HFFc6 (cell line): ENCODE measurements around the gene SUV39H1. TPM values are rescaled to one million over a fixed set of nuclear protein-coding genes. Genes with fewer than 3 reads are reported as not detected.
"Not testable (repeated sequence)": the region's sequence is repeated elsewhere in the genome, so short reads cannot be mapped to it uniquely, and the experiment has no call there.

Experiments
- DNase-seq: peaks from one replicate; pipeline ENCODE4 v3.0.0-alpha.2; 2018
- H3K27ac Mint-ChIP-seq: 2 replicates; pipeline ENCODE4 v1.8.0; 2020; ENCODE audit warnings: mild to moderate bottlenecking, mixed read lengths
- H3K27me3 Mint-ChIP-seq: 2 replicates; pipeline ENCODE4 v1.8.0; 2021; ENCODE audit warnings: mild to moderate bottlenecking, moderate library complexity, mixed read lengths; ENCODE audit not compliant: insufficient read depth
- H3K36me3 Mint-ChIP-seq: 2 replicates; pipeline ENCODE4 v1.8.0; 2021; ENCODE audit warnings: low read depth, mixed read lengths
- H3K4me1 Mint-ChIP-seq: 2 replicates; pipeline ENCODE4 v1.8.0; 2020; ENCODE audit warnings: low read depth, mixed read lengths
- H3K4me3 Mint-ChIP-seq: 2 replicates; pipeline ENCODE4 v1.8.0; 2020; ENCODE audit warnings: mild to moderate bottlenecking, moderate library complexity, mixed read lengths
- H3K9me3 Mint-ChIP-seq: 2 replicates; pipeline ENCODE4 v1.8.0; 2020; ENCODE audit warnings: mild to moderate bottlenecking, mixed read lengths
- total RNA-seq, 6 experiments: library from RNA; stranded (reverse); fragmentation: NEBNext Ultra II Directional; extraction: Animal tissue kit (Norgen Biotek cat#: 25700); gene quantifications; 2 replicates in 1 of 6; 3 replicates in 5 of 6; pipeline ENCODE4 v1.2.3, GENCODE V29; 2021
- TF ChIP-seq, protein P1 (sequence below): fragments of 200-600 bp; sonication (generic); IDR thresholded peaks from 2 replicates; pipeline ENCODE4 v1.5.0; 2021; ENCODE audit warnings: antibody characterized with exemption, mild to moderate bottlenecking

Gene SUV39H1
- total RNA-seq, 6 experiments from 2014 or later: 6.9 to 12.0 (median 11.4) TPM

DNA sequence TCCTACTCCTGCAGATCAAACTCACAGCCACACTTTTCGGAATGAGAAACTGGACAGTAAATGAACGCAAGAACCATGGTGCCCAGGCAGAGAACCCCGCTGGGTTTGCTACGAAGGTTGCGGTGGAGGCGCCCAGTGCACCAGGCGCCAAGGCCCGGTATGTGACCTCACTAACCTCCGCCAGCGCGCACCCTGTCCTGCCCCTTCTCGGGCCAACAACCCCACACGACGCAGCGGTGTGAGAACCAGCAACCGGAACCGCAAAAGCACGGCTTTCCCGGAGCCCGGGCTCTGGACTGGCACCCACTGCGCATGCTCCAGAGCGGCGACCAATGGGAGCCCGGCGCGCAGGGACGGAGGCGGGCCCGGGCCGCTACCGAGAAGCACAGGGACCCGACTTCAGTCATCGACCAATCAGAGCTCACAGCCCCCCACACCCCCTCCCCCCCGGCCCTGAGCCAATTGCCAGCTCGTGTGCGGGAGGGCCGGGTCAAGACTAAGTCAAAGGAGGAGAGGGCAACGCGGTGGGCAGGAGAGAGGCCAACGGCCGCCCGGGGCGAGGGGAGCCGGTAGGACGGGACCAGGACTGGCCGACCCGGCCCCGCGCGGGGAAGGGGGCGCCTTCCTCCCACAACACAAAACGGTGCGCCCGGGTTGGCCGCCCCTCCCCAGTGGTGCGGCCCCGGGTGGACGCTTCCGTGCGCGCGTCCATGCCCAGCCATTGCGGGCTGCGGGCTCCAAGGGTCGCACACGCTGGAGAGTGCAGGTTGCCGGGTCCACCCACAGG lies 20.2 kb upstream of the SUV39H1 start:
- Mint-ChIP-seq H3K27me3 (no peaks in the 10 kb centered on the region; the same call in 1 of the 2 replicates), H3K4me1 (peaks cover 9% of the 10 kb centered on the region), H3K4me3 (peak overlapping the region; percentile 92), H3K9me3 (no peaks in the 10 kb centered on the region), H3K27ac (peak overlapping the region; percentile 78), H3K36me3 (no peaks in the 10 kb centered on the region)
- DNase-seq: peak; percentile 74
- TF ChIP-seq, protein P1, sequence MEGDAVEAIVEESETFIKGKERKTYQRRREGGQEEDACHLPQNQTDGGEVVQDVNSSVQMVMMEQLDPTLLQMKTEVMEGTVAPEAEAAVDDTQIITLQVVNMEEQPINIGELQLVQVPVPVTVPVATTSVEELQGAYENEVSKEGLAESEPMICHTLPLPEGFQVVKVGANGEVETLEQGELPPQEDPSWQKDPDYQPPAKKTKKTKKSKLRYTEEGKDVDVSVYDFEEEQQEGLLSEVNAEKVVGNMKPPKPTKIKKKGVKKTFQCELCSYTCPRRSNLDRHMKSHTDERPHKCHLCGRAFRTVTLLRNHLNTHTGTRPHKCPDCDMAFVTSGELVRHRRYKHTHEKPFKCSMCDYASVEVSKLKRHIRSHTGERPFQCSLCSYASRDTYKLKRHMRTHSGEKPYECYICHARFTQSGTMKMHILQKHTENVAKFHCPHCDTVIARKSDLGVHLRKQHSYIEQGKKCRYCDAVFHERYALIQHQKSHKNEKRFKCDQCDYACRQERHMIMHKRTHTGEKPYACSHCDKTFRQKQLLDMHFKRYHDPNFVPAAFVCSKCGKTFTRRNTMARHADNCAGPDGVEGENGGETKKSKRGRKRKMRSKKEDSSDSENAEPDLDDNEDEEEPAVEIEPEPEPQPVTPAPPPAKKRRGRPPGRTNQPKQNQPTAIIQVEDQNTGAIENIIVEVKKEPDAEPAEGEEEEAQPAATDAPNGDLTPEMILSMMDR: no peak

DNA sequence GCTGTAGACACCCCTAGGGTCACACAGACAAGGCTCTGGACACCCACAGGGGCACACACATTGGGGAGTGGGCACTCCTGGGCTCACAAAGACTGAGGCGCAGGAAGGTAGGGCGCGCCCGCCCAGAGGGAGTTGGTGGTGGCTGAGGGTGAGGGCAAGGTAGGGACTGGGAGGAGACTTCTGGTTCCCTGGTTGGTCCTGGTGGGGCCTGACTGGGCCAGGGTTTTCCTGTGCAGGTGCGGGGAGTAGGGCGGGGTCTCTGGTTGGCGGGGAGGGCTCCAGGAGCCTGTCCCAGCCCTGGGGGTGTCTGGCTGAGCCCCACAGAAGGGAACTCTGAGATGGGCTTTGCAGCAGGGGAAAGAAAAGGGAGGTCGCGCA lies 19.7 kb upstream of the SUV39H1 start:
- Mint-ChIP-seq H3K27ac (peak overlapping the region; percentile 61; the same call in 1 of the 2 replicates), H3K27me3 (no peaks in the 10 kb centered on the region; the same call in 1 of the 2 replicates), H3K4me3 (peak overlapping the region; percentile 92), H3K9me3 (no peaks in the 10 kb centered on the region), H3K4me1 (peaks cover 9% of the 10 kb centered on the region), H3K36me3 (no peaks in the 10 kb centered on the region)
- TF ChIP-seq, protein P1: no peak
- DNase-seq: no peak

DNA sequence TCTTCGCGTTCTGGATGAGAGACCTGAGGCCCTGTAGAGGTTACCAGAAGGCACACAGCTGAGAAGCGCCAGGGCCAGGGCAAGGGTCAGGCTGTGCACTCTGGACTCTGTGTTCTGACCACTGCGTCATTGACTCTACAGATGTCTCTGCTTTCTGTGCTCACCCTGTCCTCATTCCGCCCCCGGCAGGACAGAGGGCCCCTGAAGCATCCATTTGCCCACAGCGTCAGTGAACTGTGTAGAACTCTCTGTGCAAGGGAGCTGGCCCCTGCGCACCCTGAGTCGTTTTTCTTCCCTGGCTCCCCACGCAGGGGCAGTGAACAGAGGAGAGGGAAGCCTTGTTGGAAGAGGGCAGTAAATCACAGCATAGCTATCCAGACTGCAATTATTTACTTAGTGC lies 19.0 kb upstream of the SUV39H1 start:
- peaks cover 9% of the 10 kb centered on the region for H3K4me1 Mint-ChIP-seq
- H3K36me3 Mint-ChIP-seq: no peaks in the 10 kb centered on the region
- peak overlapping the region; percentile 92 for H3K4me3 Mint-ChIP-seq
- no peak for DNase-seq
- H3K9me3 Mint-ChIP-seq: no peaks in the 10 kb centered on the region
- TF ChIP-seq, protein P1: no peak
- H3K27ac Mint-ChIP-seq: peak overlapping the region; percentile 61
- peaks cover 5% of the 10 kb centered on the region for H3K27me3 Mint-ChIP-seq

DNA sequence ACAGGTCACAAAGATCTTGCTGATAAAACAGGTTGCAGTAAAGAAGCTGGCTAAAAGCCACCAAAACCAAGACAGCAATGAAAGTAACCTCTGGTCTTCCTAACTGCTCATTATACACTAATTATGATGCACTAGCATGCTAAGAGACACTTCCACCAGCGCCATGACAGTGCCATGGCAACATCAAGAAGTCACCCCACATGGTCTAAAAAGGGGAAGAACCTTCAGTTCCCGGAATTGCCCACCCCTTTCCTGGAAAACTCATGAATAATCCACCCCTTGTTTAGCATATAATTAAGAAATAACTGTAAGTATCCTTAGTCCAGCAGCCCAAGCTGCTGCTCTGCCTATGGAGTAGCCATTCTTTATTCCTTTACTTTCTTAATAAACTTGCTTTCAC lies 16.1 kb upstream of the SUV39H1 start:
- H3K4me3 Mint-ChIP-seq, H3K4me1 Mint-ChIP-seq, H3K9me3 Mint-ChIP-seq, H3K36me3 Mint-ChIP-seq, DNase-seq, H3K27ac Mint-ChIP-seq: not testable (repeated sequence)
- H3K27me3 Mint-ChIP-seq: peaks cover 14% of the 10 kb centered on the region

DNA sequence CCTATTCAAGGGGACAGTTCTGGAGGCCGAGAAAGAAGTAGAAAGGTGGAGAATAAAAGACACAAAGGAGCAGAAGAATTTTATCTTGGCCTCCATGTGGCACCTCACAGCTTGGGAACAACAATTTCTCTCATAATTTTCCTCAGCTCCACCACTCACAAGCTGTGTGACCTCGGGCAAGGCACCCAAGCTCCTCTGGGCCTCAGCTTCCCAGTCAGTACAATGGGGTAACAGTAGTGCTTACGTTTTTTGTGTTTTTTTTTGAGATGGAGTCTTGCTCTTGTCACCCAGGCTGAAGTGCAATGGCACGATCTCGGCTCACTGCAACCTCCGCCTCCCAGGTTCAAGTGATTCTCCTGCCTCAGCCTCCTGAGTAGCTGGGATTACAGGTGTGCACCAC lies 15.6 kb upstream of the SUV39H1 start:
- not testable (repeated sequence) for H3K4me1 Mint-ChIP-seq, H3K36me3 Mint-ChIP-seq, H3K9me3 Mint-ChIP-seq, DNase-seq, H3K4me3 Mint-ChIP-seq, H3K27ac Mint-ChIP-seq
- peaks cover 17% of the 10 kb centered on the region for H3K27me3 Mint-ChIP-seq

DNA sequence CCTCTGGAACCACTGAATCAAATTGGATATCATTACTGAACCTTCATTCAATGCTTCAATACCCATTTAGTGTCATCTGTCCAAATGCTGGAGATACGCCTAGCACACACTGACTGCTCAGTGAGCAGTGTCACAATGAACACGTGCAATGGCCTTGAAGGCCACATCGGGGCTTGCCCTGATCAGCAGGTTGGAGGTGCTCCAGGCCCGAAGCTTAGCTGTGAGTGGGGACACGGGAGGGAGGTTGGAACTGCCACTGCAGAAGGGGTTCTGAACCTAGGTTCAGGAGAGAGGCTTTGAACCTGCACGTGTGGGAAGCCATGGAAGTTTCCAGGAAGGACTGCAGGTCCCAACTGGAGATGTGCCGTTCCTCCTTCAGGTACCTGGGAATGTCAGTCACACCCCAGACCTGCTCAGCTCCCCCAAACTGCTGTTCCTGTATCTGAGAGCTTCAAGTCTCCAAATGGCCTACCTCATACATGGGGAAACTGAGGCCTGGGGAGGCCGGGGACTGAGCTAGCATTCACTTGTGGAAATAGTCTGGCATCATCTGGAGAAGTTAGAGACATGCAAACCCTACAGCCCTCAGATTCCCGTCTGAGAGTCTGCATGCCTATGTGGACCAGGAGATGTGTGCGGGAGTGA lies 14.9 kb upstream of the SUV39H1 start:
- H3K4me3 Mint-ChIP-seq: no peak overlapping the region
- TF ChIP-seq, protein P1: no peak
- no peaks in the 10 kb centered on the region for H3K36me3 Mint-ChIP-seq
- H3K4me1 Mint-ChIP-seq: peaks cover 9% of the 10 kb centered on the region
- H3K27me3 Mint-ChIP-seq: peaks cover 19% of the 10 kb centered on the region
- DNase-seq: no peak
- H3K9me3 Mint-ChIP-seq: no peaks in the 10 kb centered on the region
- no peak overlapping the region for H3K27ac Mint-ChIP-seq

DNA sequence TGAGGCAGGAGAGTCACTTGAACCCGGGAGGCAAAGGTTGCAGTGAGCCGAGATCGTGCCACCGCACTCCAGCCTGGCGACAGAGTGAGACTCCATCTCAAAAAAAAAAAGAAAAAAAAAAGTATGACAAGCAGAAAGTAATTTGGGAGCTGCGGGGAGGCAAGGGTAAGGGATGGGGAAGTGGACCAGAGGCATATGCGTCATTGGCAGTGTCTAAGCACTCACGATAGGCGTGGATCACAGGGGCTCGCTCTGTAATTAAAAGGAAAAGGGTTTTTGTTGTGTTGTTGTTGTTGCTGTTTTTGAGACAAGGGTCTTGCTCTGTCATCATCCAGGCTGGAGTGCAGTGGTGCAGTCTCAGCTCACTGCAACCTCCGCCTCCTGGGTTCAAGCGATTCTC lies 13.7 kb upstream of the SUV39H1 start:
- not testable (repeated sequence) for H3K4me3 Mint-ChIP-seq, H3K36me3 Mint-ChIP-seq, H3K4me1 Mint-ChIP-seq, DNase-seq, H3K9me3 Mint-ChIP-seq, H3K27ac Mint-ChIP-seq
- peaks cover 26% of the 10 kb centered on the region for H3K27me3 Mint-ChIP-seq
